ENCODE results near the gene PPP1R26.

- TF ChIP-seq CTCF (CRISPR knock-in tag; IDR thresholded peaks at IDR 0.05) (no peak), ZNF138 (CRISPR knock-in tag; IDR thresholded peaks at IDR 0.05; ENCODE audit: low read depth) (no peak), ZGPAT (CRISPR knock-in tag; IDR thresholded peaks at IDR 0.05) (no peak), POLR2AphosphoS2 (IDR thresholded peaks at IDR 0.05; ENCODE audit: low read depth, low read length) (no peak), CCDC6 (CRISPR knock-in tag; IDR thresholded peaks at IDR 0.05) (no peak), SNAPC4 (CRISPR knock-in tag; IDR thresholded peaks at IDR 0.05) (no peak), HNRNPK (IDR thresholded peaks at IDR 0.05; ENCODE audit: low read depth, low read length, poor library complexity, severe bottlenecking) (no peak), SMAD3 (CRISPR knock-in tag; IDR thresholded peaks at IDR 0.05) (no peak)
Observed at GRCh38 chr9:135516132-135516860, 36.7 kb downstream of the PPP1R26 start.

Measured in HepG2 (cell line).